ENCODE measurements around the gene RNF227.

DNA sequence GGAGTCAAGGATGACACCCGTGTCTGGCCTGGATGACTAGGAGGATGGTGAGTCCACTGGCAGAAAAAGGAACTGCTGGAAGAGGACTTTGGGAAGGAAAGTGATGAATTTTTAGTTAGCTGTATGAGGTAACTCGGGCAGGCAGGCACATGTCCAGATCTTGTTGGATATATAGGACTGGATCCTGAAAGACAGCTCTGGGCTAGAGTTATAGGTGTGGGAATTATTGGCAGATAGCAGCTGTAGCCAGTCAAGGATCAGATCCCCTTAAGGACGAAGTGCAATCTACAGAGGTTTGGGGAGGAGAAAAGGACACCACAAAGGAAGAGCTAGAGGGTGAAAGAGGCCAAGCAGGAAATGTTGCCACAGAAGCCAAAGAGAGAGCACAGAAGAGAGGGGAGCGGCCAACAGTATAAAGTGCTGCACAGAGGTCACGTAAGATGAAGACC lies 48.2 kb downstream of the RNF227 start:
- TF ChIP-seq, protein P1, sequence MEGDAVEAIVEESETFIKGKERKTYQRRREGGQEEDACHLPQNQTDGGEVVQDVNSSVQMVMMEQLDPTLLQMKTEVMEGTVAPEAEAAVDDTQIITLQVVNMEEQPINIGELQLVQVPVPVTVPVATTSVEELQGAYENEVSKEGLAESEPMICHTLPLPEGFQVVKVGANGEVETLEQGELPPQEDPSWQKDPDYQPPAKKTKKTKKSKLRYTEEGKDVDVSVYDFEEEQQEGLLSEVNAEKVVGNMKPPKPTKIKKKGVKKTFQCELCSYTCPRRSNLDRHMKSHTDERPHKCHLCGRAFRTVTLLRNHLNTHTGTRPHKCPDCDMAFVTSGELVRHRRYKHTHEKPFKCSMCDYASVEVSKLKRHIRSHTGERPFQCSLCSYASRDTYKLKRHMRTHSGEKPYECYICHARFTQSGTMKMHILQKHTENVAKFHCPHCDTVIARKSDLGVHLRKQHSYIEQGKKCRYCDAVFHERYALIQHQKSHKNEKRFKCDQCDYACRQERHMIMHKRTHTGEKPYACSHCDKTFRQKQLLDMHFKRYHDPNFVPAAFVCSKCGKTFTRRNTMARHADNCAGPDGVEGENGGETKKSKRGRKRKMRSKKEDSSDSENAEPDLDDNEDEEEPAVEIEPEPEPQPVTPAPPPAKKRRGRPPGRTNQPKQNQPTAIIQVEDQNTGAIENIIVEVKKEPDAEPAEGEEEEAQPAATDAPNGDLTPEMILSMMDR (IDR thresholded peaks at IDR 0.05) = peak in 2 of 6 experiments; percentile 28 to 41
- TF ChIP-seq POLR2A (IDR thresholded peaks at IDR 0.05) = no peak
